Measurements from ENCODE around the gene TIFAB.

GRCh38 chr5:135488727-135489465 lies 36.7 kb upstream of the TIFAB start:
- TF ChIP-seq YY1 (IDR thresholded peaks at IDR 0.05; ENCODE audit: insufficient read depth, insufficient read length) (no peak), ZNF274 (IDR thresholded peaks at IDR 0.05; ENCODE audit: low read depth, low read length) (no peak), SUZ12 (IDR thresholded peaks at IDR 0.05; ENCODE audit: extremely low read depth, insufficient read depth, insufficient read length) (no peak)
